Astrocyte of the spinal cord (primary cell): Measurements from ENCODE around the gene GRIN3B.

Experiments
- DNase-seq: peaks from one replicate; pipeline ENCODE4 v3.0.0; 2011; ENCODE audit warnings: low read depth, low spot score
- H3K4me3 ChIP-seq: 2 replicates; pipeline ENCODE4 v1.5.1; 2011; ENCODE audit warnings: low read depth, mild to moderate bottlenecking, low read length, moderate library complexity
- in situ Hi-C: cut with HindIII; loops from 2 replicates; pipeline ENCODE4 v1.10.0; 2017; ENCODE audit warnings: low sequenced_read_pairs
- TF ChIP-seq, protein P1 (sequence below): IDR thresholded peaks from 2 replicates; pipeline ENCODE4 v1.5.1; 2012; ENCODE audit warnings: low read depth, mild to moderate bottlenecking, low read length, inconsistent platforms

GRIN3B gene

DNA sequence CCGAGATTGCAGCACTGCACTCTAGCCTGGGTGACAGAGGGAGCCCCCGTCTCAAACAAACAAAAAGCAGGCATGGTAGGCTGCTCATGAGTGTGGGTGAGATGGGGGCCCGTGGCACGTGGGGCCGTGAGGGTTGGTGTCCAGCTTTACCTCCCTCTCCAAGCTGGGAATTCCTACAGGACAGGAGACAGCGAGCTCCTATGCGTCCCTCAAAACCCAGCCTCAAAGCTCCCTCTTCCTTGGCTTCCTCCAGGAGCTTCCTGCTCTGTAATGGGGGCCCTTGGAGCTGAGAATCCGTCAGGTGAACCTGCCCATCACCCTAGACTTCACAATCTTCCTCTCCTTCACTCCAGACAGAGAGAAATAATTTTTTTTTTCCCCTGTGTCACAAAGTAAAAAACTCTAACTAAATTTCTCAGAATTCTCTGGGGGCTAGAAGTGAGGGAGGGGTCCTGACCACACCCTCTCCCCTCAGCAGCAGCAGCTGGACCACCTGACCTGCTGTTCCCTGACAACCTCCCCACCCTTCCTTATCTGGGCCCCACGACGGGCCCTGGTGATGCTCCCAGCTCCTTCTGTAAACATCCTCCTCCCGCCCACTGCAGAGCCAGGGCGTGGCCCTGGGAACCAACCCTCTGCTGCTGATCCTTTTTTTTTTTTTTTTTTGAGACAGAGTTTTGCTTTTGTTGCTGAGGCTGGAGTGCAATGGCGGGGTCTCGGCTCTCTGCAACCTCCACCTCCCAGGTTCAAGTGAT, 38.2 kb upstream of the GRIN3B start:
- TF ChIP-seq, protein P1, sequence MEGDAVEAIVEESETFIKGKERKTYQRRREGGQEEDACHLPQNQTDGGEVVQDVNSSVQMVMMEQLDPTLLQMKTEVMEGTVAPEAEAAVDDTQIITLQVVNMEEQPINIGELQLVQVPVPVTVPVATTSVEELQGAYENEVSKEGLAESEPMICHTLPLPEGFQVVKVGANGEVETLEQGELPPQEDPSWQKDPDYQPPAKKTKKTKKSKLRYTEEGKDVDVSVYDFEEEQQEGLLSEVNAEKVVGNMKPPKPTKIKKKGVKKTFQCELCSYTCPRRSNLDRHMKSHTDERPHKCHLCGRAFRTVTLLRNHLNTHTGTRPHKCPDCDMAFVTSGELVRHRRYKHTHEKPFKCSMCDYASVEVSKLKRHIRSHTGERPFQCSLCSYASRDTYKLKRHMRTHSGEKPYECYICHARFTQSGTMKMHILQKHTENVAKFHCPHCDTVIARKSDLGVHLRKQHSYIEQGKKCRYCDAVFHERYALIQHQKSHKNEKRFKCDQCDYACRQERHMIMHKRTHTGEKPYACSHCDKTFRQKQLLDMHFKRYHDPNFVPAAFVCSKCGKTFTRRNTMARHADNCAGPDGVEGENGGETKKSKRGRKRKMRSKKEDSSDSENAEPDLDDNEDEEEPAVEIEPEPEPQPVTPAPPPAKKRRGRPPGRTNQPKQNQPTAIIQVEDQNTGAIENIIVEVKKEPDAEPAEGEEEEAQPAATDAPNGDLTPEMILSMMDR, result no peak
- in situ Hi-C loops, result no loop called here
- DNase-seq, result no peak
- no peak overlapping the region for H3K4me3 ChIP-seq

DNA sequence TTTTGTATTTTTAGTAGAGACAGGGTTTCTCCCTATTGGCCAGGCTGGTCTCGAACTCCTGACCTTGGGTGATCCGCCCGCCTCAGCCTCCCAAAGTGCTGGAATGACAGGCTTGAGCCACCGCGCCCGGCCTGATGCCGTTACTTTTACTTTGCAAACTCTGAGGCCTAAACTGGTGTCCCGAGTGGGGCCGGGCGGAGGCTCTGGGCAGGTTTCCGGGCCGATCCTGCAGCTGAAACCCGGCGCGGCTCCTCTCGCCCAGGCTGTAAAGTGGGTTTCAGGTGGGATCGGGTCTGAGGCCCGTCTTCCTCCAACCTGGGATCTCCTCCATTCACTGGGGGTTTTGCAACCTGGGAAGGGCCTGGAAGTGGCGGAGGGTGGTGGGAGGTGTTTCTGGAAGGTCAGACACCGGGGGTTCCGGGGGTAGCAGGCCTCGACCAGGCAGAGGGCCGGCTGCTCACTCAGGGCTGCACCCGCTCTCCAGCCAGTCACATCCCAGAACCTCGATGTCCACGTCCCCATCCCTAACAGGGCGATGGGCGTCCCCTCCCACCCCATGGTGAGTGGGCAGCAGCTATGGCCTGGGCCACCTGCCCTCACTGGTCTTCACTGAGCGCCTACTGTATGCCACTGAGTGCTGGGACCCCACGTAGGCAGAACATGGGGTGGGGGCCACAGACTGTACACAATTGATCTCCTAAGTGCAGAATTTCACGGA, 37.4 kb upstream of the GRIN3B start:
- TF ChIP-seq, protein P1, result no peak
- no peak overlapping the region for H3K4me3 ChIP-seq

DNA sequence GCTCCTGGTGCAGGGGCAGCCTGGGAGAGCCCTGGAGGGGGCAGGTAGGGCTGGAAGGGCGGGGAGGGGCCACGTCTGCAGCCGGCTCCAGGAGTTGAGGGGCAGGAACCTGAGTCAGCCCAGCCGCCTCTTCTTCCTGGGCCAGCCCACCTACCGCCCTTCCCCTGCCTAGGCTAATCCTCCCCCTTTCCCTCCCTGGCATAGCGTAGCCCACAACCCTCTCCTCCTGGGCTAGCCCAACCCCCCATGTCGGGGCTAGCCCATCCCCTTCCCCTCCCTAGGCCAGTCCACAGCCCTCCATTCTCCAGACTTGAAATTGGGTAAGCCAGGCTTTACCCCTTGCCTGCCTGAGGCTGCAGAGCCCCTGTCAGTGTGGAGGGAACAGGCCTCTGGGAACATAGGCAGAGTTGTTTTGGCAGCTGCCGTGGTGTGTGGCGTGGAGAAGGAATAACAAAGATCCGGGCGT, 36.7 kb upstream of the GRIN3B start:
- no peak for DNase-seq
- TF ChIP-seq, protein P1, result no peak
- no peak overlapping the region for H3K4me3 ChIP-seq
- in situ Hi-C loops, result no loop called here

More for the DNA sequence above, 37.4 kb upstream of the GRIN3B start:
- in situ Hi-C loops, result no loop called here
- DNase-seq, result no peak

DNA sequence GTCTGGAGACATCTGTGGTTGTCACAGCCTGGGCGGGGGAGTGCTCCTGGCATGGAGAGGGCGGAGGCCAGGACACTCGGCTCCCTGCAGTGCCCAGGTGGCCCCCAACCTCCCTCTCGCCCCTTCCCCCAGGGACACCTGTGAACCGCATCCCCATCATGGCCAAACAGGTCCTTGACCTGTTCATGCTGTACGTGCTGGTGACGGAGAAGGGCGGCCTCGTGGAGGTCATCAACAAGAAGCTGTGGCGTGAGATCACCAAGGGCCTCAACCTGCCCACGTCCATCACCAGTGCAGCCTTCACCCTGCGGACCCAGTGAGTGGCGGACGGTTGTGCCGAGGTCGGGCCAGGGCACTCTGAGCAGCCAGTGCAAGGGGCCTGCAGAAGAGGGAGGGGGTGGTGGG, 36.1 kb upstream of the GRIN3B start:
- TF ChIP-seq, protein P1, result no peak
- in situ Hi-C loops, result no loop called here
- no peak for DNase-seq

DNA sequence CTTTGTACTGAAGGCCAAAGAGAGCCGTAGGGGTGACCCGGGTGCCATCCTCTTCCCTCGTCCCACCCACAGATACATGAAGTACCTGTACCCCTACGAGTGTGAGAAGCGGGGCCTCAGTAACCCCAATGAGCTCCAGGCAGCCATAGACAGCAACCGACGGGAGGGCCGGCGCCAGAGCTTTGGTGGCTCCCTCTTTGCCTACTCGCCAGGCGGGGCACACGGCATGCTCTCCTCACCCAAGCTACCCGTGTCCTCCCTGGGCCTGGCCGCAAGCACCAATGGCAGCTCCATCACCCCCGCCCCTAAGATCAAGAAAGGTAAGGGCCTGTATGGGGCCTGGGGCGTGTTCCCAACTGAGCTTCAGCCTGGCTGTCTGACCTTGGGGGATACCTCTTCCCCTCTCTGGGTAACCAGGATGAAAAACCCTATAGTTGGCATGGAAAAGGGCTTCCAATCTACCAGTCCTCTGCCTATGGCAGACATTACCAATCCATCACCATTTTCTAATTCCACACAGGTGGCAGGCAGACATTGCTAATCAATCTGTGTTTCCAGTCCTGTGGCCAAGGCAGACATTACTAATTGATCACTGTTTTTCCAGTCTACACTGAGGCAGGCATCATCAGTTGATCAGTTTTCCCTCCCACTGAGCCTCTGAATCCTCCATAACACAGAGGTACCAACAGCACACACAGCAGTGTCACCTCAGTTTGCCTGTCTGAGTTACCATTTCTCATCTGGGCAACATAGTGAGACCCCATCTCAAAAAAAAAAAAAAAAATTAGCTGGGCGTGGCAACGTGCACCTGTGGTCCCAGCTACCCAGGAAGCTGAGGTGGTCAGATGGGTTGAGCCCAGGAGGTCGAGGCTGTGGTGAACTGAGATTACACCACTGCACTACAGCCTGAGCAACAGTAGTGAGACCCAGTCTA, 35.2 kb upstream of the GRIN3B start:
- in situ Hi-C loops, result no loop called here
- H3K4me3 ChIP-seq, result no peak overlapping the region
- TF ChIP-seq, protein P1, result no peak
- no peak for DNase-seq

More for the DNA sequence above, 36.1 kb upstream of the GRIN3B start:
- no peak overlapping the region for H3K4me3 ChIP-seq

DNA sequence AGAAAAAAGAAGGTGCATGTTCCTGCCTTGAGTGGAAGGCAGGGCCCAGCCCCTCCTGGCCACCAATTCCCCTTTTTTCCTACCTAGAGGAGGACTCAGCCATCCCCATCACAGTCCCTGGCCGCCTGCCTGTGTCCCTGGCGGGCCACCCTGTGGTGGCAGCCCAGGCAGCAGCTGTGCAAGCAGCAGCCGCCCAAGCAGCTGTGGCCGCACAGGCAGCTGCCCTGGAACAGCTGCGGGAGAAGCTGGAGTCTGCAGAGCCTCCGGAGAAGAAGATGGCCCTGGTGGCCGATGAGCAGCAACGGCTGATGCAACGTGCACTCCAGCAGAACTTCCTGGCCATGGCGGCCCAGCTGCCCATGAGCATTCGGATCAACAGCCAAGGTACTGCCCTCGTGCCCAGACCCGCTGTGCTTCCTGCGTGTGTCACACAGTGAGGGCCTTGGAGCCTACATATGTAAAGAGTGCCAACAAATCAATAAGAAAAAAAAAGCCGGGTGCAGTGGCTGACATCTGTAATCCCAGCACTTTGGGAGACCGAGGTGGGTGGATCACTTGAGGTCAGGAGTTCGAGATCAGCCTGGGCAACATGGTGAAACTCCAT, 33.6 kb upstream of the GRIN3B start:
- TF ChIP-seq, protein P1, result no peak
- in situ Hi-C loops, result no loop called here
- no peak for DNase-seq
- no peak overlapping the region for H3K4me3 ChIP-seq
